Astrocyte (in vitro differentiated cells and primary cell): ENCODE data around the gene EPHA2. TPM values are rescaled to one million over a fixed set of nuclear protein-coding genes. Genes with fewer than 3 reads are reported as not detected.
A peak's percentile ranks its signal among the peaks of the same experiment; 100 is the strongest.

ENCODE experiments used
- DNase-seq: peaks from one replicate; pipeline ENCODE4 v3.0.0-alpha.2; 2010; ENCODE audit warnings: low read depth
- FAIRE-seq: peaks from 2 replicates; lab custom pipeline; 2011; peaks lifted over from hg19 to GRCh38; lab: Jason Lieb, UNC
- H2AFZ ChIP-seq: 2 replicates; pipeline ENCODE4 v1.6.0; 2012; ENCODE audit warnings: low read depth, low read length, inconsistent platforms
- H3K27ac ChIP-seq: 2 replicates; pipeline ENCODE4 v1.5.1; 2011; ENCODE audit warnings: low read depth, low read length, inconsistent platforms
- H3K27me3 ChIP-seq: 2 replicates; pipeline ENCODE4 v1.6.0; 2011; ENCODE audit warnings: low read length, inconsistent platforms; ENCODE audit not compliant: insufficient read depth
- H3K36me3 ChIP-seq: 2 replicates; pipeline ENCODE4 v1.5.1; 2011; ENCODE audit warnings: low read length, inconsistent platforms; ENCODE audit not compliant: insufficient read depth
- H3K4me1 ChIP-seq: 2 replicates; pipeline ENCODE4 v1.5.1; 2011; ENCODE audit warnings: low read length, inconsistent platforms; ENCODE audit not compliant: insufficient read depth
- H3K4me2 ChIP-seq: 2 replicates; pipeline ENCODE4 v1.6.0; 2012; ENCODE audit warnings: low read length, inconsistent platforms
- H3K4me3 ChIP-seq: 2 replicates; pipeline ENCODE4 v1.5.1; 2011; ENCODE audit warnings: low read depth, mild to moderate bottlenecking, low read length, inconsistent platforms; ENCODE audit not compliant: insufficient read depth
- H3K79me2 ChIP-seq: 2 replicates; pipeline ENCODE4 v1.6.0; 2012; ENCODE audit warnings: mild to moderate bottlenecking, low read length, inconsistent platforms; ENCODE audit not compliant: insufficient read depth
- H3K9ac ChIP-seq: 2 replicates; pipeline ENCODE4 v1.6.0; 2012; ENCODE audit warnings: mild to moderate bottlenecking, low read length, inconsistent platforms
- H3K9me3 ChIP-seq: 2 replicates; pipeline ENCODE4 v1.5.1; 2012; ENCODE audit warnings: low read depth, mild to moderate bottlenecking, low read length, inconsistent platforms; ENCODE audit not compliant: insufficient read depth
- H4K20me1 ChIP-seq: 2 replicates; pipeline ENCODE4 v1.6.0; 2012; ENCODE audit warnings: low read length, inconsistent platforms; ENCODE audit not compliant: insufficient read depth
- H3K27ac Mint-ChIP-seq: one replicate; pipeline ENCODE4 v1.8.0; 2021; ENCODE audit warnings: mild to moderate bottlenecking, mixed read lengths; ENCODE audit not compliant: unreplicated experiment
- H3K27me3 Mint-ChIP-seq: one replicate; pipeline ENCODE4 v1.8.0; 2021; ENCODE audit warnings: low read depth, mixed read lengths; ENCODE audit not compliant: unreplicated experiment
- H3K36me3 Mint-ChIP-seq: one replicate; pipeline ENCODE4 v1.8.0; 2021; ENCODE audit warnings: low read depth, mixed read lengths; ENCODE audit not compliant: unreplicated experiment
- H3K4me1 Mint-ChIP-seq: one replicate; pipeline ENCODE4 v1.8.0; 2021; ENCODE audit warnings: low read depth, mixed read lengths; ENCODE audit not compliant: unreplicated experiment
- H3K4me3 Mint-ChIP-seq: one replicate; pipeline ENCODE4 v1.8.0; 2021; ENCODE audit warnings: mild to moderate bottlenecking, moderate library complexity, mixed read lengths; ENCODE audit not compliant: unreplicated experiment
- H3K9me3 Mint-ChIP-seq: one replicate; pipeline ENCODE4 v1.8.0; 2021; ENCODE audit warnings: mild to moderate bottlenecking, mixed read lengths; ENCODE audit not compliant: unreplicated experiment
- CTCF ChIP-seq: IDR thresholded peaks from 2 replicates; pipeline ENCODE4 v1.5.1; 2011; ENCODE audit warnings: low read depth, mild to moderate bottlenecking, inconsistent platforms, low read length, moderate library complexity; ENCODE audit not compliant: insufficient read depth
- EZH2 ChIP-seq: IDR thresholded peaks from 2 replicates; pipeline ENCODE4 v1.6.1; 2012; ENCODE audit warnings: mild to moderate bottlenecking, low read length, inconsistent platforms; ENCODE audit not compliant: insufficient read depth
- total RNA-seq: library from RNA; stranded (reverse); gene quantifications from 2 replicates; pipeline ENCODE4 v1.2.1, GENCODE V29; 2021

EPHA2 gene
- total RNA-seq, 1 donor from 2014 or later: 140 TPM

DNA sequence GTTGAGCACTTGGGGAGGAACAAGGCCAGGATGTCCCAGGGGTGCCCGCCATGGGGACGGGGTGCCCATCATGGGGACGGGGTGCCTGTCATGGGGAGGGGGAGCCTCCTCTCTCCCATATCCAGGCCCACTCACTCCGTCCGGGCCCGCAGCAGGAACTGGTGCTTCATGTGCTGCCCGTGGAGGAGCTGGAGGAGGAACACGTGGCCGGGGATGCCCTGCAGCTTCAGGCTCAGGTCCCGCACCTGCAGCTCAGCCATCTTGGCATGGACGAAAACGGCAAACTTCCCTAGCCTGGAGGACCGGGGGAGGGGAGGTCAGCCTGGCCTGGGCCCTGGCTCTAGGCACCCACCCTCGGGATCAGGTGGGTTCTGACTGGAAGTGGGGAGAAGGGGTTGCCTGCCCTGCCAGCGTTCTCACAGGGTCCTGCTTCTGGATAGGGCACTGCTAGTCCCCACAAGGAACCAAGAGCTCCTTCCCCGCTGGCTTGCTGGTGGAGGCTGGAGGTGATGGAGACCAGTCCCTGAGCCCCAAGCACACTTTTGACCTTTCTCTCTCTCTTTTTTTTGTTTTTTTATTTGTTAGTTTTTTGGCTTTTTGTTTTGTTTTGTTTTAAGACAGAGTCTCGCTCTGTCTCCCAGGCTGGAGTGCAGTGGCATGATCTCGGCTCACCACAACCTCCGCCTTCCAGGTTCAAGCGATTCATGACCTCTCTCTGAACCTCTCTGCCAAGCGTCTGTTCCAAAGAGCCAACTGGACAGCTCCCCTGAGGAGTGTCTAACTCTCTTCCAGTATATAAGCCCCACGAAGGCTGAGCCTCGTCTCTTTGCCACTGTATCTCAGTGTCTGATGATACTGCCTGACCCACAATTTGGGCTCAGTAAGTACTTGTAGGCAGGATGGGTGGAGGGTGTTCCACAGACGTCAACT is 46.7 kb upstream of the EPHA2 start:
- H2AFZ ChIP-seq: no peak overlapping the region
- no peaks in the 10 kb centered on the region for H4K20me1 ChIP-seq
- Mint-ChIP-seq H3K4me3 (no peak overlapping the region), H3K9me3 (no peaks in the 10 kb centered on the region), H3K36me3 (peaks cover 11% of the 10 kb centered on the region), H3K4me1 (peaks cover 7% of the 10 kb centered on the region), H3K27me3 (peaks cover 1% of the 10 kb centered on the region), H3K27ac (peak overlapping the region; percentile 62)
- H3K27ac ChIP-seq: no peak overlapping the region
- H3K4me1 ChIP-seq: peaks cover 4% of the 10 kb centered on the region
- TF ChIP-seq CTCF (no peak), EZH2 (no peak)
- no peaks in the 10 kb centered on the region for H3K27me3 ChIP-seq
- no peaks in the 10 kb centered on the region for H3K79me2 ChIP-seq
- H3K36me3 ChIP-seq: no peaks in the 10 kb centered on the region
- no peak overlapping the region for H3K9ac ChIP-seq
- no peak overlapping the region for H3K4me3 ChIP-seq
- H3K9me3 ChIP-seq: no peaks in the 10 kb centered on the region
- DNase-seq (no peak), FAIRE-seq (no peak)
- no peak overlapping the region for H3K4me2 ChIP-seq

GRCh38 chr1:16199700-16200099 is 43.8 kb upstream of the EPHA2 start:
- DNase-seq (no peak), FAIRE-seq (no peak)
- peaks cover 5% of the 10 kb centered on the region for H3K4me1 Mint-ChIP-seq
- no peak overlapping the region for H3K4me3 ChIP-seq
- peaks cover 11% of the 10 kb centered on the region for H3K36me3 Mint-ChIP-seq
- H3K4me1 ChIP-seq: no peaks in the 10 kb centered on the region
- no peak for TF ChIP-seq EZH2
- H3K4me3 Mint-ChIP-seq: no peak overlapping the region
- no peak overlapping the region for H3K27ac Mint-ChIP-seq
- H2AFZ ChIP-seq: no peak overlapping the region
- H3K9me3 Mint-ChIP-seq: peaks cover 3% of the 10 kb centered on the region
- H3K4me2 ChIP-seq: no peak overlapping the region
- H3K79me2 ChIP-seq: no peaks in the 10 kb centered on the region
- H3K36me3 ChIP-seq: no peaks in the 10 kb centered on the region
- H3K9me3 ChIP-seq: no peaks in the 10 kb centered on the region
- H4K20me1 ChIP-seq: no peaks in the 10 kb centered on the region
- H3K27ac ChIP-seq: no peak overlapping the region
- peaks cover 1% of the 10 kb centered on the region for H3K27me3 Mint-ChIP-seq
- H3K9ac ChIP-seq: no peak overlapping the region
- no peaks in the 10 kb centered on the region for H3K27me3 ChIP-seq

DNA sequence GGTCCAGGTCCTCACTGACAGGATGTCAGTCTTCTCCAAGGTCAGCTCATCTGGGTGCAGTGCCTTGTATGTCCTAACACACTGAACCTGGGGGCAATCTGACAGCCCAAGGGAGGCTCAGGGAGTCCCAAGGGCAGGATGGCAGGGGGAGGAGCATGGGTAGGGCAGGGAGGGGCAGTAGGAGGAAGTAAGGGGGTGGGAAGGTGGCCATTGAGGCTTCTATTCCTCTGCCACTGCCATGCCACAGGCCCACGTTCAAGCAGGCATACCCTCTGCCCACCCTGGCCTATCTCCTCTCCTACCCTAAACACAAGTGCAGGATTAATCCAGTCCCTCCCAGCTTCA is 43.3 kb upstream of the EPHA2 start:
- H3K79me2 ChIP-seq: no peaks in the 10 kb centered on the region
- H3K36me3 Mint-ChIP-seq: peaks cover 11% of the 10 kb centered on the region
- TF ChIP-seq CTCF (no peak), EZH2 (no peak)

More for the DNA sequence above, 43.3 kb upstream of the EPHA2 start:
- H3K4me3 ChIP-seq: no peak overlapping the region
- peaks cover 1% of the 10 kb centered on the region for H3K27me3 Mint-ChIP-seq
- no peak overlapping the region for H3K27ac Mint-ChIP-seq
- H2AFZ ChIP-seq: no peak overlapping the region
- no peaks in the 10 kb centered on the region for H3K9me3 ChIP-seq
- no peak for DNase-seq
- H3K4me2 ChIP-seq: no peak overlapping the region
- no peak for FAIRE-seq
- H3K9ac ChIP-seq: no peak overlapping the region
- H3K9me3 Mint-ChIP-seq: peaks cover 3% of the 10 kb centered on the region
- H3K27ac ChIP-seq: no peak overlapping the region
- H3K27me3 ChIP-seq: no peaks in the 10 kb centered on the region
- no peaks in the 10 kb centered on the region for H3K4me1 ChIP-seq
- H4K20me1 ChIP-seq: no peaks in the 10 kb centered on the region
- H3K4me1 Mint-ChIP-seq: peaks cover 5% of the 10 kb centered on the region
- H3K4me3 Mint-ChIP-seq: no peak overlapping the region
- H3K36me3 ChIP-seq: no peaks in the 10 kb centered on the region
